IMR-90 (cell line): ENCODE results near the gene PTCD1. TPM values are rescaled to one million over a fixed set of nuclear protein-coding genes. Genes with fewer than 3 reads are reported as not detected.

Experiments
- ATAC-seq: fragments of 200-7000 bp; cut with Tn5 transposase; 2 replicates; pipeline ENCODE4 v1.9.1; 2020; ENCODE audit warnings: low read depth, mild to moderate bottlenecking, moderate library complexity
- BruUV-seq: library from RNA; stranded (reverse); fragments of 400-500 nt; replicated peaks from 2 replicates; lab custom pipeline; 2021; lab: Mats Ljungman, UMichigan
- CTCF ChIA-PET: fragments of 300-600 bp; formaldehyde crosslinking; extraction: SDS; loops from one replicate; lab custom pipeline; 2021; ENCODE audit warnings: antibody characterized with exemption; lab: Yijun Ruan, JAX
- POLR2A ChIA-PET: fragments of 300-600 bp; sonication (Branson Sonifier 250); formaldehyde crosslinking; loops from one replicate; lab custom pipeline; 2022; ENCODE audit warnings: antibody characterized with exemption; ENCODE audit not compliant: unreplicated experiment; lab: Charles Lee
- DNase-seq: peaks from one replicate; pipeline ENCODE4 v3.0.0; 2013
- H2AFZ ChIP-seq: replicated peaks from 2 replicates; pipeline ENCODE3; 2013; ENCODE audit warnings: low read length, mild to moderate bottlenecking; ENCODE audit not compliant: poor library complexity
- H2AK5ac ChIP-seq: 2 replicates; pipeline ENCODE4 v1.6.1; 2013; ENCODE audit warnings: low read depth, low read length, inconsistent platforms
- H2AK9ac ChIP-seq: replicated peaks from 2 replicates; pipeline ENCODE3; 2013; ENCODE audit warnings: mild to moderate bottlenecking, low read depth, low read length, moderate library complexity; ENCODE audit not compliant: poor library complexity
- H2BK120ac ChIP-seq: 2 replicates; pipeline ENCODE4 v1.6.1; 2013; ENCODE audit warnings: low read depth, low read length, inconsistent platforms
- H2BK15ac ChIP-seq: 3 replicates; pipeline ENCODE4 v1.6.1; 2013; ENCODE audit warnings: low read depth, low read length, inconsistent platforms
- H2BK20ac ChIP-seq: 2 replicates; pipeline ENCODE4 v1.6.1; 2013; ENCODE audit warnings: low read depth, mild to moderate bottlenecking, inconsistent platforms, low read length, moderate library complexity
- H2BK5ac ChIP-seq: 2 replicates; pipeline ENCODE4 v1.6.1; 2013; ENCODE audit warnings: mild to moderate bottlenecking, low read depth, low read length, inconsistent platforms; ENCODE audit not compliant: poor library complexity, severe bottlenecking
- H3K14ac ChIP-seq: replicated peaks from 2 replicates; pipeline ENCODE4 v1.6.1; 2013; ENCODE audit warnings: low read depth, low read length, inconsistent platforms
- H3K18ac ChIP-seq: 2 replicates; pipeline ENCODE4 v1.6.1; 2013; ENCODE audit warnings: low read depth, low read length, control low read depth
- H3K23ac ChIP-seq: 2 replicates; pipeline ENCODE4 v1.6.1; 2013; ENCODE audit warnings: low read depth, low read length, inconsistent platforms
- H3K27ac ChIP-seq: 2 replicates; pipeline ENCODE4 v1.5.1; 2013; ENCODE audit warnings: mild to moderate bottlenecking, control low read depth, low read length; ENCODE audit not compliant: insufficient read depth
- H3K27me3 ChIP-seq: 2 replicates; pipeline ENCODE4 v1.6.1; 2013; ENCODE audit warnings: low read length; ENCODE audit not compliant: control insufficient read depth, insufficient read depth
- H3K36me3 ChIP-seq: 2 replicates; pipeline ENCODE4 v1.6.1; 2013; ENCODE audit warnings: low read length, mixed read lengths; ENCODE audit not compliant: control insufficient read depth, insufficient read depth
- H3K4ac ChIP-seq: 2 replicates; pipeline ENCODE4 v1.6.1; 2013; ENCODE audit warnings: low read depth, low read length, inconsistent platforms
- H3K4me1 ChIP-seq: 2 replicates; pipeline ENCODE4 v1.6.1; 2013; ENCODE audit warnings: low read length, mixed read lengths; ENCODE audit not compliant: control insufficient read depth, insufficient read depth
- H3K4me2 ChIP-seq: 2 replicates; pipeline ENCODE4 v1.6.1; 2013; ENCODE audit warnings: low read depth, mild to moderate bottlenecking, control low read depth, low read length, moderate library complexity
- H3K4me3 ChIP-seq: 2 replicates; pipeline ENCODE4 v1.5.1; 2013; ENCODE audit warnings: low read depth, mild to moderate bottlenecking, control low read depth, low read length, moderate library complexity; ENCODE audit not compliant: insufficient read depth
- H3K56ac ChIP-seq: 2 replicates; pipeline ENCODE4 v1.6.1; 2013; ENCODE audit warnings: low read length, inconsistent platforms; ENCODE audit not compliant: insufficient read depth; ENCODE audit errors: extremely low read depth
- H3K79me1 ChIP-seq, 2 experiments: 2 replicates each; pipeline ENCODE4 v1.6.1; 2013; ENCODE audit warnings: low read length in 2 of 2, inconsistent platforms in 1 of 2, low read depth in 1 of 2
- H3K9ac ChIP-seq: 2 replicates; pipeline ENCODE4 v1.6.1; 2013; ENCODE audit warnings: low read depth, low read length, control low read depth
- H3K9me1 ChIP-seq: 2 replicates; pipeline ENCODE4 v1.6.1; 2013; ENCODE audit warnings: low read length, inconsistent platforms; ENCODE audit not compliant: insufficient read depth
- H3K9me3 ChIP-seq: 2 replicates; pipeline ENCODE4 v1.6.1; 2013; ENCODE audit warnings: low read length; ENCODE audit not compliant: control insufficient read depth, insufficient read depth
- H4K20me1 ChIP-seq: 2 replicates; pipeline ENCODE4 v1.6.1; 2013; ENCODE audit warnings: low read length, inconsistent platforms; ENCODE audit not compliant: insufficient read depth
- H4K5ac ChIP-seq: 2 replicates; pipeline ENCODE4 v1.6.1; 2013; ENCODE audit warnings: mild to moderate bottlenecking, low read depth, low read length, control low read depth
- H4K8ac ChIP-seq, 2 experiments: 2 replicates each; pipeline ENCODE4 v1.6.1; 2013; ENCODE audit warnings: low read depth in 2 of 2, low read length in 2 of 2, control low read depth in 1 of 2, inconsistent platforms in 1 of 2
- H4K91ac ChIP-seq: 2 replicates; pipeline ENCODE4 v1.6.1; 2013; ENCODE audit warnings: low read depth, low read length, inconsistent platforms; ENCODE audit not compliant: insufficient read depth
- BHLHE40 ChIP-seq: fragments of 150-350 bp; IDR thresholded peaks from 2 replicates; pipeline ENCODE4 v1.6.1; 2016; ENCODE audit warnings: mild to moderate bottlenecking, low read depth, low read length
- CHD1 ChIP-seq: IDR thresholded peaks from 2 replicates; pipeline ENCODE4 v1.6.1; 2012; ENCODE audit warnings: low read depth, low read length, improper control_type of control experiment
- ELK1 ChIP-seq: fragments of 150-350 bp; IDR thresholded peaks from 2 replicates; pipeline ENCODE4 v1.6.1; 2016; ENCODE audit warnings: low read depth, mild to moderate bottlenecking, low read length, moderate library complexity, borderline replicate concordance
- MAFK ChIP-seq: IDR thresholded peaks from 2 replicates; pipeline ENCODE4 v1.6.1; 2012; ENCODE audit warnings: low read depth, low read length, improper control_type of control experiment
- MAZ ChIP-seq: IDR thresholded peaks from 2 replicates; pipeline ENCODE4 v1.6.1; 2012; ENCODE audit warnings: low read depth, mild to moderate bottlenecking, low read length, improper control_type of control experiment, moderate library complexity, borderline replicate concordance
- NFE2L2 ChIP-seq: fragments of 150-350 bp; IDR thresholded peaks from 2 replicates; pipeline ENCODE4 v1.6.1; 2016; ENCODE audit warnings: low read depth, mild to moderate bottlenecking, low read length
- SMC3 ChIP-seq: fragments of 150-350 bp; IDR thresholded peaks from 2 replicates; pipeline ENCODE4 v1.6.1; 2016; ENCODE audit warnings: low read depth, mild to moderate bottlenecking, antibody characterized with exemption, low read length, moderate library complexity
- WGBS, 2 experiments: methylation state at CpG; one replicate each; pipeline versions ENCODE4 v1.1.5 to v1.1.7; 2013; ENCODE audit warnings: missing lambda C conversion rate in 2 of 2; ENCODE audit not compliant: insufficient read length in 1 of 2; ENCODE audit errors: extremely low coverage in 2 of 2; 5-methylcytosine and 5-hydroxymethylcytosine counted together
- dilution Hi-C: fragments of 300-500 bp; cut with HindIII; formaldehyde crosslinking; loops from one replicate; pipeline ENCODE4 v1.14.3; 2018; ENCODE audit warnings: low sequenced_read_pairs; ENCODE audit not compliant: unreplicated experiment
- in situ Hi-C: fragments of 300-500 bp; cut with MboI; formaldehyde crosslinking; loops from 3 replicates; pipeline ENCODE4 v1.14.3; 2019; ENCODE audit warnings: low sequenced_read_pairs, inconsistent platforms, mixed read lengths
- intact Hi-C: fragments of 100-400 bp; cut with micrococcal nuclease; formaldehyde crosslinking; loops from 2 replicates; pipeline ENCODE4 v1.10.0; 2022
- polyA plus RNA-seq, 3 experiments: library from polyadenylated mRNA; depleted of rRNA; stranded (reverse); fragments of >200 nt; gene quantifications; 2 replicates each; pipeline ENCODE4 v1.2.3, GENCODE V29; 2012; ENCODE audit warnings: low replicate concordance in 1 of 3
- total RNA-seq: library from RNA; depleted of rRNA; stranded (reverse); fragments of >200 nt; gene quantifications from 2 replicates; pipeline ENCODE4 v1.2.3, GENCODE V29; 2012

The PTCD1 gene
- total and polyA plus RNA-seq, 2 of the 4 experiments (the other 2 are of a cell fraction): 2.2 to 4.0 TPM

DNA sequence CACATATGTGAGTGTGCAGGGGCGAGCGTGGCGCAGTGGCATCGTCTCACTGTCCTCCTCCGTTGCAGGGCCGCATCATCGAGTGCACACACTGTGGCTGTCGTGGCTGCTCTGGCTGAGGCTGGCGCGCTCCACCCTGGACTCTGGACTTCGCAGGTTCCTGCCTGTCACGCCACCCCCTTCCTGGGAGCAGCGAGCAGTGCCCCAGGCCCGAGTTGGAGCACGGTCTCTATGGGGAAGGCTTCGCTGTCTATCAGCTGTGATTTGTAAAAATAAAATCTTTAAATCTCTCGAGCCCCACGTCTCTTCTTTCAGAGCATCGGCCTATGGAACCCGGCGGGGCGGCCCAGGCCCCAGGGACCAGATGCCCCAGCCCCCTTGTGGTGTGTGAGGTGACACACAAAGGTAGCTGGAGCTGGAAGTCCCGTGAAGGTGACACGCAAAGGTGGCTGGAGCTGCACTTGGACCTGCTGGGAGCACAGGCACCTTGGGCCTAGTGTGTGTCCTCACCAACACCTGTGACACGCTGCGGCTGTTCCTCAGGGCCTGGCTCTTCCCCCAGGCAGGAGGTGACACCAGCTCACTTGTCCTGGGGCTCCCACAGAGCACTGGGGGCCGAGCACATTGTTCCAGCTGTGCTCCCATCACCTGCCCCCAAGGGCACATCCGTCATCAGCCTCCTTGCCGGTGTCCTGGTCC, 19.1 kb downstream of the PTCD1 start:
- dilution Hi-C loops (no loop called here), intact Hi-C loops (no loop called here), in situ Hi-C loops (no loop called here)
- Histone ChIP-seq H4K91ac (no peak overlapping the region), H3K36me3 (peaks cover 72% of the 10 kb centered on the region), H2AK9ac (peak overlapping the region; percentile 70), H3K27ac (no peak overlapping the region), H4K20me1 (peaks cover 24% of the 10 kb centered on the region), H3K9me3 (no peaks in the 10 kb centered on the region), H2BK5ac (no peak overlapping the region), H4K8ac (no peak overlapping the region), H3K14ac (no peak overlapping the region), H4K5ac (no peak overlapping the region), H2BK15ac (no peak overlapping the region), H3K56ac (no peak overlapping the region), H3K4ac (no peak overlapping the region), H3K27me3 (no peaks in the 10 kb centered on the region), H2BK20ac (no peak overlapping the region), H3K9ac (no peak overlapping the region), H3K9me1 (no peaks in the 10 kb centered on the region), H2BK120ac (no peak overlapping the region), H3K4me2 (no peak overlapping the region), H2AK5ac (no peak overlapping the region), H3K4me1 (no peaks in the 10 kb centered on the region), H3K23ac (no peak overlapping the region), H3K18ac (no peak overlapping the region), H3K4me3 (no peak overlapping the region), H3K79me1 (peaks cover 14 to 18% of the 10 kb centered on the region in 2 experiments), H2AFZ (peak overlapping the region; percentile 29)
- TF ChIP-seq BHLHE40 (no peak), SMC3 (no peak), MAZ (no peak), ELK1 (no peak), MAFK (no peak), NFE2L2 (no peak), CHD1 (no peak)
- no peak for DNase-seq
- no TSS peak for BruUV-seq
- 92% methylated on average over 16 of the region's 29 CpGs; no CpG with 5 or more reads in 1 of the 2 experiments for WGBS, 2 experiments
- ChIA-PET POLR2A (interaction anchor here (1.3 kb wide), 1 partner anchor 11 kb away, joined by 3 read pairs; the partner anchor contains the start of genes BUD31 and PDAP1), CTCF (no interaction called here)
- no peak for ATAC-seq
